Nephron progenitor cell (in vitro differentiated cells): ENCODE data around the gene TMEM179.

Experiments
- DNase-seq: peaks from one replicate; pipeline ENCODE4 v3.0.0; 2021
- H3K27ac Mint-ChIP-seq: 2 replicates; pipeline ENCODE4 v1.8.0; 2021; ENCODE audit warnings: mild to moderate bottlenecking, moderate library complexity, mixed read lengths
- H3K27me3 Mint-ChIP-seq: 2 replicates; pipeline ENCODE4 v1.8.0; 2021; ENCODE audit warnings: mild to moderate bottlenecking, low read depth, mixed read lengths; ENCODE audit not compliant: poor library complexity
- H3K36me3 Mint-ChIP-seq: 2 replicates; pipeline ENCODE4 v1.8.0; 2021; ENCODE audit warnings: low read depth, mixed read lengths
- H3K4me1 Mint-ChIP-seq: 2 replicates; pipeline ENCODE4 v1.8.0; 2021; ENCODE audit warnings: mixed read lengths
- H3K4me3 Mint-ChIP-seq: 2 replicates; pipeline ENCODE4 v1.8.0; 2021; ENCODE audit warnings: mild to moderate bottlenecking, moderate library complexity, mixed read lengths
- H3K9me3 Mint-ChIP-seq: 2 replicates; pipeline ENCODE4 v1.8.0; 2021; ENCODE audit warnings: mild to moderate bottlenecking, moderate library complexity, mixed read lengths
- CTCF ChIP-seq: fragments of 200-600 bp; sonication (generic); IDR thresholded peaks from 2 replicates; pipeline ENCODE4 v1.5.0; 2021; ENCODE audit warnings: antibody characterized with exemption

TMEM179 gene

GRCh38 chr14:104561124-104561557 lies 43.4 kb downstream of the TMEM179 start:
- peak overlapping the region; percentile 25 for H3K27ac Mint-ChIP-seq
- no peak overlapping the region for H3K4me3 Mint-ChIP-seq
- DNase-seq: no peak
- H3K27me3 Mint-ChIP-seq: peaks cover 26% of the 10 kb centered on the region
- H3K4me1 Mint-ChIP-seq: peaks cover 35% of the 10 kb centered on the region
- H3K36me3 Mint-ChIP-seq: no peaks in the 10 kb centered on the region
- no peaks in the 10 kb centered on the region for H3K9me3 Mint-ChIP-seq
- TF ChIP-seq CTCF: no peak

GRCh38 chr14:104560586-104560945 lies 44.0 kb downstream of the TMEM179 start:
- H3K4me3 Mint-ChIP-seq: no peak overlapping the region
- DNase-seq: no peak

DNA sequence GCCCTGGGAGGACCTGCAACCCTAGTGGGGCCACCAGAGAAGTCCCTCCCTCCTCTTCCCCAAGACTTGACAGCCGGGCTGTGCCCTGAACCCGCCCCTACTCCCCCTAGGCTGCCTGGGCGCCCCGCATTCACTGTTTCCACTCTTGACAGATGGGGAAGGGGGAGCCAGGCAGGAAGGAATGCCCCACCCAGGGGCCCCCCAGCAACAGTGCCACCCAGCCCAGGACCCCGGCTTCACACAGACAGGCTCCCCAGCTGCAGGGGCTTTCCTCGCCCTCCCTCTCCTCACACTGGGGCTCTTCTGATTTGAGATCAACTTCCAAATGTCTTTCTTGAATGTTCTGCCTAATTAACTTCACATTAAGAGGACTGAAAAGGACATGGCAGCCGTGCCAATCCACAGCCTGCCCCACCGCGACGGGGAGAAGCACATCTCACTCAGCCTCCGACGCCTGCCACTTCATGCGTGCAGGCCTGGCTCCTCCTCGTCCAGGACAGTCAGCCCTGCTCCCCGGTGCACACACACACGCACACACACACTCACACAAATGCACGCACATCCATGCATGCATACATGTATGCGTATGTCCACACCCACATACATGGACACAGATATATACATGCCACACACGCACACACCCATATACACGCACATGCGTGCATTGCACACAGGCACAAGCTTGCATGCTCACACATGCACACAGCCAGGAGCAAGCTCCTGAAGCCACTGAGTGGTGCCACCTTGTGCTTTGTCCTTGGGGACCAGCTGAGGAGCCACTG lies 44.6 kb downstream of the TMEM179 start:
- no peaks in the 10 kb centered on the region for H3K9me3 Mint-ChIP-seq
- H3K36me3 Mint-ChIP-seq: no peaks in the 10 kb centered on the region
- peaks cover 29% of the 10 kb centered on the region for H3K4me1 Mint-ChIP-seq
- peaks cover 23% of the 10 kb centered on the region for H3K27me3 Mint-ChIP-seq
- H3K4me3 Mint-ChIP-seq: peak overlapping the region; percentile 3
- DNase-seq: no peak
- no peak for TF ChIP-seq CTCF
- no peak overlapping the region for H3K27ac Mint-ChIP-seq

More at GRCh38 chr14:104560586-104560945, 44.0 kb downstream of the TMEM179 start:
- no peaks in the 10 kb centered on the region for H3K9me3 Mint-ChIP-seq
- no peaks in the 10 kb centered on the region for H3K36me3 Mint-ChIP-seq
- no peak for TF ChIP-seq CTCF
- peaks cover 23% of the 10 kb centered on the region for H3K27me3 Mint-ChIP-seq
- no peak overlapping the region for H3K27ac Mint-ChIP-seq
- H3K4me1 Mint-ChIP-seq: peaks cover 35% of the 10 kb centered on the region

DNA sequence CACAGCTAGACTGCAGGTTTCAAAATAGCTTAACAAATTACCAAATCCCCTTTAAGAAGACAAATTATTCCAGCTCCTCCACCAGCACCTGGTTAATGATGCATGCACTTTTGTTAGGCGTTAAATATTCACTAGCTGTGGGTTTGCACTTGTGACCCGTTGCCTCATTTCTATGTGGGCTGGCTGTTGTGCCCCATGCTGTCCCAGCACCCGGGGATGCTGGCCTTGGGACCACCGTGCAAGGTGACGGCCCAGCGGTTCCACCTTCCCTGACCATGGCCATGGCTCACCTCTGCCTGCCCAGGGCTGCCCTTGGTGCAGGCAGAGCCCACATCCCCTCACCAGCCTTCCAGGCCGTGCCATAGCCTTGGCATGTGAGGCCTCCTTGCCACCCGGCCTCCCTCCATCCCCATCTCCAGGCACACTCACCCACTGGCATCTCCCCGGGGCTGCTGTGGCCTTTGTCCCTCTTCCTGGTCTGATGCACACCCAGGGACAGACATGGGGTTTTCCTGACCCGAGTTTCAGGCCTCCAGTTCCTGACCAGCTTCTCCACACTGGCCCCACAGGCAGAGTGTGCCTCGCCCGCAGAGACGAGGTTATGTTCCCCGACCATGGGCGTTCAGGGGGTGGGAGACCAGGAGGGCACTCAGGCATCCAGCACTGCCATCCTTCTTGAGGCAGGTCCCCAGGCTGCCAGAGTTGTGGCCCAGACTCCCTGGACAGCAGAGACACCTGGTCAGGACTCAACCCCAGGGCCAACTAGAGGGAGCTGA lies 45.4 kb downstream of the TMEM179 start:
- H3K4me1 Mint-ChIP-seq: peaks cover 22% of the 10 kb centered on the region
- H3K36me3 Mint-ChIP-seq: no peaks in the 10 kb centered on the region
- no peaks in the 10 kb centered on the region for H3K9me3 Mint-ChIP-seq
- H3K4me3 Mint-ChIP-seq: no peak overlapping the region
- peaks cover 26% of the 10 kb centered on the region for H3K27me3 Mint-ChIP-seq
- H3K27ac Mint-ChIP-seq: no peak overlapping the region
- TF ChIP-seq CTCF: no peak
- peak; percentile 1 for DNase-seq

DNA sequence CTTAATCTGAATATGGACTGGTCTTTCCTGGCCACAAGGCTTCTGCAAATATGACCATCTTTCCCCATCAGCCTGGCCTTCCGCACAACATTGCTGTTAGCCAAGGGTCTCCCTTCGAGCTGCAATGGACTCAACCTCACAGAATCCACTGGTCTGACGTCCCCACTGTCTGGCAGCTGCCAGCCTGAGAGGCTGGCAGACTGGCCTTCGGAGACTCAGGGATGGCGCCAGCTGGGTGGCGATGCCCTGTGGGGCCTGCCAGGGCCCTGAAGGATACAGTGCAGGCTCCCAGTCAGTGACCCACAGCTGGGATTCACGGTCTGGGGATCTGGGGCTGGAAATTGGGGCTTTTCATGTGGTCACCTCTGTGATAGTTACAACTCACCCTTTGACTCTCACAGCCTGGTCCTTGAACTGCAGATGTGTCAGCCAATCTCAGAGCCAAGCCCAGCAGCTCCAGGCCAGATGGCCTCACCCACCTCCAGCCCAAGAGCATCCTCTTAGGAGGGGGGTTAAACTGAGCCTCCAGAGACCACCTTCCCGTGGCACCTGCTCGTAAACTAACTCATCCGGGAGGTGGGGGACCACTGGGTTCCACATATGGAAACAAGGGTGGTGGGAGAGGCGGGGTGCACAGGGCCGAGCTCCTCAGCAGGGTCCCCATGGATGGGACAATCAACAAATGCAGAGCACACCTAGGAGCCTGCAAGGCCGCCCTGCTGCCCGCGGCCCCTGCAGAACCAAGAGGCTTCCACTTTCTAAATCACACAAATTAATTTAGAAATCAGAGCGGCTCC lies 46.1 kb downstream of the TMEM179 start:
- Mint-ChIP-seq H3K4me3 (no peak overlapping the region), H3K9me3 (no peaks in the 10 kb centered on the region), H3K36me3 (no peaks in the 10 kb centered on the region), H3K4me1 (peaks cover 16% of the 10 kb centered on the region), H3K27ac (no peak overlapping the region), H3K27me3 (peaks cover 26% of the 10 kb centered on the region)
- no peak for DNase-seq
- no peak for TF ChIP-seq CTCF
